ENCODE measurements around the gene MLN. TPM values are rescaled to one million over a fixed set of nuclear protein-coding genes. Genes with fewer than 3 reads are reported as not detected.

The MLN gene
- total RNA-seq, 4 donors from 2014 or later = not detected

GRCh38 chr6:33847867-33848266, 44.1 kb upstream of the MLN start:
- TF ChIP-seq CTCF (IDR thresholded peaks at IDR 0.05; ENCODE audit: low read depth) = no peak

GRCh38 chr6:33847078-33847477, 43.3 kb upstream of the MLN start:
- TF ChIP-seq CTCF (IDR thresholded peaks at IDR 0.05; ENCODE audit: low read depth) = no peak

- no peak for TF ChIP-seq CTCF (IDR thresholded peaks at IDR 0.05; ENCODE audit: low read depth)
Measured at GRCh38 chr6:33846226-33846625, 42.4 kb upstream of the MLN start.

- TF ChIP-seq CTCF (IDR thresholded peaks at IDR 0.05; ENCODE audit: low read depth) = no peak
Measured at GRCh38 chr6:33845031-33845745, 41.4 kb upstream of the MLN start.

- no peak for TF ChIP-seq CTCF (IDR thresholded peaks at IDR 0.05; ENCODE audit: low read depth)
Measured at GRCh38 chr6:33843131-33844121, 39.6 kb upstream of the MLN start.

- TF ChIP-seq CTCF (IDR thresholded peaks at IDR 0.05; ENCODE audit: low read depth) = no peak
Measured at GRCh38 chr6:33841868-33842267, 38.1 kb upstream of the MLN start.

GRCh38 chr6:33841070-33841469, 37.3 kb upstream of the MLN start:
- no peak for TF ChIP-seq CTCF (IDR thresholded peaks at IDR 0.05; ENCODE audit: low read depth)
